Mucosa of descending colon (tissue), 3 donors: ENCODE results near the gene PLXND1. TPM values are rescaled to one million over a fixed set of nuclear protein-coding genes. Genes with fewer than 3 reads are reported as not detected.

ENCODE experiments used
- ATAC-seq: fragments of 200-7000 bp; cut with Tn5 transposase; one replicate; pipeline ENCODE4 v1.9.1; 2020; ENCODE audit warnings: mild to moderate bottlenecking, moderate library complexity
- DNase-seq, 3 donors: peaks; one replicate each; pipeline ENCODE4 v3.0.0-alpha.2; 2020
- H3K36me3 ChIP-seq: fragments of 200-600 bp; one replicate; pipeline ENCODE4 v1.8.0; 2021; ENCODE audit warnings: low read depth, mild to moderate bottlenecking
- H3K4me1 ChIP-seq: fragments of 200-600 bp; one replicate; pipeline ENCODE4 v1.8.0; 2021; ENCODE audit warnings: low read depth, mild to moderate bottlenecking
- H3K4me3 ChIP-seq: fragments of 200-600 bp; one replicate; pipeline ENCODE4 v1.8.0; 2021; ENCODE audit warnings: mild to moderate bottlenecking
- H3K9me3 ChIP-seq: fragments of 200-600 bp; one replicate; pipeline ENCODE4 v1.8.0; 2021; ENCODE audit warnings: mild to moderate bottlenecking
- CTCF ChIP-seq: fragments of 200-600 bp; IDR thresholded peaks from one replicate; pipeline ENCODE4 v1.8.0; 2022; ENCODE audit warnings: antibody characterized with exemption, mild to moderate bottlenecking
- intact Hi-C, 2 donors: fragments of 100-400 bp; cut with DNase I in 1 of 2; cut with micrococcal nuclease in 1 of 2; formaldehyde crosslinking; loops; one replicate each; pipeline versions ENCODE4 v1.11.0 to v1.11.1; 2022; cut with DNase I, micrococcal nuclease
- total RNA-seq, 3 donors: library from RNA; stranded (reverse); fragmentation: NEBNext Ultra II Directional in 2 of 3; extraction: Animal tissue kit (Norgen Biotek cat#: 25700) in 2 of 3; gene quantifications; one replicate each; pipeline versions ENCODE4 v1.2.1 to v1.2.4, GENCODE V29; 2021 to 2023
- donor health status: DM: no; HTN: no; CAD: no; lungs with moderate emphysema.
- donor health status: DM: no; HTN: no; CAD: no.
- donor health status: DM: no; HTN: yes; CAD: no.

Gene PLXND1
- total RNA-seq, 3 donors from 2014 or later, result 26.8 to 57.1 (median 48.1) TPM

GRCh38 chr3:129530821-129531220 lies 75.7 kb downstream of the PLXND1 start:
- DNase-seq (peak in 1 of 3 donors; percentile 11), ATAC-seq (no peak)
- Histone ChIP-seq H3K36me3 (no peaks in the 10 kb centered on the region), H3K4me1 (no peaks in the 10 kb centered on the region), H3K9me3 (no peaks in the 10 kb centered on the region), H3K4me3 (no peak overlapping the region)
- intact Hi-C loops, result no loop called here
- TF ChIP-seq CTCF, result no peak

GRCh38 chr3:129530251-129530791 lies 76.2 kb downstream of the PLXND1 start:
- ATAC-seq (no peak), DNase-seq (no peak)
- TF ChIP-seq CTCF, result no peak
- H3K36me3 ChIP-seq, result no peaks in the 10 kb centered on the region
- intact Hi-C loops, result no loop called here
- H3K9me3 ChIP-seq, result no peaks in the 10 kb centered on the region
- H3K4me1 ChIP-seq, result no peaks in the 10 kb centered on the region
- no peak overlapping the region for H3K4me3 ChIP-seq

GRCh38 chr3:129529436-129530210 lies 76.9 kb downstream of the PLXND1 start:
- no peak for TF ChIP-seq CTCF
- Histone ChIP-seq H3K4me3 (no peak overlapping the region), H3K9me3 (no peaks in the 10 kb centered on the region), H3K4me1 (no peaks in the 10 kb centered on the region), H3K36me3 (no peaks in the 10 kb centered on the region)
- ATAC-seq (no peak), DNase-seq (peak in 1 of 3 donors; percentile 19)
- intact Hi-C loops, result no loop called here

GRCh38 chr3:129528589-129529100 lies 77.8 kb downstream of the PLXND1 start, which contains the start of gene RHO:
RHO (plus strand) TSS chr3:129528639; CDS start chr3:129528734, 95 bp downstream.
- intact Hi-C loops, result no loop called here
- Histone ChIP-seq H3K9me3 (no peaks in the 10 kb centered on the region), H3K4me3 (no peak within 1 kb of the TSS), H3K4me1 (no peaks in the 10 kb centered on the region), H3K36me3 (no peaks in the 10 kb centered on the region)
- DNase-seq (peak in 1 of 3 donors; percentile 19), ATAC-seq (no peak)
- no peak for TF ChIP-seq CTCF

GRCh38 chr3:129527262-129527661 lies 79.2 kb downstream of the PLXND1 start:
- no peak overlapping the region for H3K4me3 ChIP-seq
- no peak for ATAC-seq
- intact Hi-C loops, result no loop called here
- H3K36me3 ChIP-seq, result no peaks in the 10 kb centered on the region
- peak in 1 of 3 donors; percentile 30 for DNase-seq
- no peaks in the 10 kb centered on the region for H3K9me3 ChIP-seq
- no peaks in the 10 kb centered on the region for H3K4me1 ChIP-seq
- no peak for TF ChIP-seq CTCF
